Measurements from ENCODE around the gene SGMS2.

DNA sequence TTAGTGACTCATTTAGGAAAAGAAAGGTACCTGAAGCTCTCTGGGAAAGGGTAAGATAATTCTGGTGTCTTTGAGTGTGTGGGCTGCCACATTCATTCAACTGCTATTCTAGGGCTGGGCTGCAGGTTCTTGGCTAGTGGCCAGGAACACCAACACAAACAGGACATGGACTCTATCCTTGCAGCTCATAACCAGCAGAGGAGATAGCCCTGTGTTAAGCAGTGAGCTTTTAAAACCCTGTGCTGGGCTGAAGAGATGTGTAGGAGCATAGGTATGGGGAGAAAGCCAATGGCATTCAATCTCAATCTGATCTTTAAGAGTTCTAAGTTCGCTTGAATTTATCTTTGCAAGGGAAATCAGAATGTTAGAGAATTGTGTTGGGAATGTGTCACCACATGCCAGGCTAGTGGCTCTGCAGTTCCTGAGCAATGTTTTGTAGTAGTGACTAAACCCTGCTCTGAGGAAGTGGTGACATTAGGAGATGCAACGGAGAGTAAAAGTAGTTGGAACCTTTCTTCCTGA is 39.2 kb downstream of the SGMS2 start:
- TF ChIP-seq ZNF232 (CRISPR knock-in tag; IDR thresholded peaks at IDR 0.05) (no peak), CTCF (IDR thresholded peaks at IDR 0.05) (no peak), TCF7 (CRISPR knock-in tag; IDR thresholded peaks at IDR 0.05; ENCODE audit: low read depth) (no peak), SP1 (CRISPR knock-in tag; conservative IDR thresholded peaks at IDR 0.05) (no peak), CREM (CRISPR knock-in tag; IDR thresholded peaks at IDR 0.05) (no peak), RELA (CRISPR knock-in tag; IDR thresholded peaks at IDR 0.05; ENCODE audit: borderline replicate concordance) (no peak), ATF6 (CRISPR knock-in tag; IDR thresholded peaks at IDR 0.05) (no peak), ZNF317 (CRISPR knock-in tag; IDR thresholded peaks at IDR 0.05; ENCODE audit: borderline replicate concordance, low read depth) (no peak), NR2C2 (CRISPR knock-in tag; IDR thresholded peaks at IDR 0.05) (no peak)
- TF ChIP-seq, protein P1, sequence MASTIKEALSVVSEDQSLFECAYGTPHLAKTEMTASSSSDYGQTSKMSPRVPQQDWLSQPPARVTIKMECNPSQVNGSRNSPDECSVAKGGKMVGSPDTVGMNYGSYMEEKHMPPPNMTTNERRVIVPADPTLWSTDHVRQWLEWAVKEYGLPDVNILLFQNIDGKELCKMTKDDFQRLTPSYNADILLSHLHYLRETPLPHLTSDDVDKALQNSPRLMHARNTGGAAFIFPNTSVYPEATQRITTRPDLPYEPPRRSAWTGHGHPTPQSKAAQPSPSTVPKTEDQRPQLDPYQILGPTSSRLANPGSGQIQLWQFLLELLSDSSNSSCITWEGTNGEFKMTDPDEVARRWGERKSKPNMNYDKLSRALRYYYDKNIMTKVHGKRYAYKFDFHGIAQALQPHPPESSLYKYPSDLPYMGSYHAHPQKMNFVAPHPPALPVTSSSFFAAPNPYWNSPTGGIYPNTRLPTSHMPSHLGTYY (CRISPR knock-in tag; IDR thresholded peaks at IDR 0.05), result no peak
- TF ChIP-seq, protein P2, sequence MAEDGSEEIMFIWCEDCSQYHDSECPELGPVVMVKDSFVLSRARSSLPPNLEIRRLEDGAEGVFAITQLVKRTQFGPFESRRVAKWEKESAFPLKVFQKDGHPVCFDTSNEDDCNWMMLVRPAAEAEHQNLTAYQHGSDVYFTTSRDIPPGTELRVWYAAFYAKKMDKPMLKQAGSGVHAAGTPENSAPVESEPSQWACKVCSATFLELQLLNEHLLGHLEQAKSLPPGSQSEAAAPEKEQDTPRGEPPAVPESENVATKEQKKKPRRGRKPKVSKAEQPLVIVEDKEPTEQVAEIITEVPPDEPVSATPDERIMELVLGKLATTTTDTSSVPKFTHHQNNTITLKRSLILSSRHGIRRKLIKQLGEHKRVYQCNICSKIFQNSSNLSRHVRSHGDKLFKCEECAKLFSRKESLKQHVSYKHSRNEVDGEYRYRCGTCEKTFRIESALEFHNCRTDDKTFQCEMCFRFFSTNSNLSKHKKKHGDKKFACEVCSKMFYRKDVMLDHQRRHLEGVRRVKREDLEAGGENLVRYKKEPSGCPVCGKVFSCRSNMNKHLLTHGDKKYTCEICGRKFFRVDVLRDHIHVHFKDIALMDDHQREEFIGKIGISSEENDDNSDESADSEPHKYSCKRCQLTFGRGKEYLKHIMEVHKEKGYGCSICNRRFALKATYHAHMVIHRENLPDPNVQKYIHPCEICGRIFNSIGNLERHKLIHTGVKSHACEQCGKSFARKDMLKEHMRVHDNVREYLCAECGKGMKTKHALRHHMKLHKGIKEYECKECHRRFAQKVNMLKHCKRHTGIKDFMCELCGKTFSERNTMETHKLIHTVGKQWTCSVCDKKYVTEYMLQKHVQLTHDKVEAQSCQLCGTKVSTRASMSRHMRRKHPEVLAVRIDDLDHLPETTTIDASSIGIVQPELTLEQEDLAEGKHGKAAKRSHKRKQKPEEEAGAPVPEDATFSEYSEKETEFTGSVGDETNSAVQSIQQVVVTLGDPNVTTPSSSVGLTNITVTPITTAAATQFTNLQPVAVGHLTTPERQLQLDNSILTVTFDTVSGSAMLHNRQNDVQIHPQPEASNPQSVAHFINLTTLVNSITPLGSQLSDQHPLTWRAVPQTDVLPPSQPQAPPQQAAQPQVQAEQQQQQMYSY (CRISPR knock-in tag; IDR thresholded peaks at IDR 0.05), result no peak
- TF ChIP-seq, protein P3, sequence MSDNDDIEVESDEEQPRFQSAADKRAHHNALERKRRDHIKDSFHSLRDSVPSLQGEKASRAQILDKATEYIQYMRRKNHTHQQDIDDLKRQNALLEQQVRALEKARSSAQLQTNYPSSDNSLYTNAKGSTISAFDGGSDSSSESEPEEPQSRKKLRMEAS (CRISPR knock-in tag; IDR thresholded peaks at IDR 0.05), result no peak
- TF ChIP-seq, protein P4, sequence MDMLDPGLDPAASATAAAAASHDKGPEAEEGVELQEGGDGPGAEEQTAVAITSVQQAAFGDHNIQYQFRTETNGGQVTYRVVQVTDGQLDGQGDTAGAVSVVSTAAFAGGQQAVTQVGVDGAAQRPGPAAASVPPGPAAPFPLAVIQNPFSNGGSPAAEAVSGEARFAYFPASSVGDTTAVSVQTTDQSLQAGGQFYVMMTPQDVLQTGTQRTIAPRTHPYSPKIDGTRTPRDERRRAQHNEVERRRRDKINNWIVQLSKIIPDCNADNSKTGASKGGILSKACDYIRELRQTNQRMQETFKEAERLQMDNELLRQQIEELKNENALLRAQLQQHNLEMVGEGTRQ (CRISPR knock-in tag; IDR thresholded peaks at IDR 0.05), result no peak
